GM19372 (cell line): ENCODE data around the gene CCL22.
"Not testable (repeated sequence)": the region's sequence is repeated elsewhere in the genome, so short reads cannot be mapped to it uniquely, and the experiment has no call there.

Source experiments
- ATAC-seq: cut with Tn5 transposase; IDR thresholded peaks from one replicate; pipeline ENCODE4 v1.9.1; 2021; ENCODE audit warnings: mild to moderate bottlenecking, low read depth, moderate library complexity; ENCODE audit not compliant: unreplicated experiment

Gene CCL22

DNA sequence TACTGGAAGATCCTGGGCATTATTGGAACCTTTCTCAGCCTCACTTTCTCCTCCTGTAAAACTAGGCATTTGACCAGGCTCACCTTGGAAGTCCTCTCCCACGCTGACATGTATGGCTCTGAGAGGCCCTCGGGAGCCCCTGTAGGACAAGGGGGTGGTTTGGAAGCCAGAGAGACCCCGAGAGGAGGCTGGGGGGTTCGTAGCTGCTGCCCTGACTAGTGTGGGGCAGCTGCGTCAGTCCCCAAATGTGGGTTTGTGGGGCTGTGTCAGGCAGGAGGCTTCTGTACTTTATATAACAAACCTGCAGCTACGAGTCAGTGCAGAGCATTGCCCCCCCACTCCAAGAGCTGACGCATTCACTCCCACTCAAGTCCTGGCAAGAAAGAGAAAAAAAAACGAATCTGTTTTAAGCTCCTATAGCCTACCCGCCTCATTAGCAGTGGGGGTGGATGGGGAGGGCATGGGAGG is 15.5 kb downstream of the CCL22 start:
- ATAC-seq, result no peak

DNA sequence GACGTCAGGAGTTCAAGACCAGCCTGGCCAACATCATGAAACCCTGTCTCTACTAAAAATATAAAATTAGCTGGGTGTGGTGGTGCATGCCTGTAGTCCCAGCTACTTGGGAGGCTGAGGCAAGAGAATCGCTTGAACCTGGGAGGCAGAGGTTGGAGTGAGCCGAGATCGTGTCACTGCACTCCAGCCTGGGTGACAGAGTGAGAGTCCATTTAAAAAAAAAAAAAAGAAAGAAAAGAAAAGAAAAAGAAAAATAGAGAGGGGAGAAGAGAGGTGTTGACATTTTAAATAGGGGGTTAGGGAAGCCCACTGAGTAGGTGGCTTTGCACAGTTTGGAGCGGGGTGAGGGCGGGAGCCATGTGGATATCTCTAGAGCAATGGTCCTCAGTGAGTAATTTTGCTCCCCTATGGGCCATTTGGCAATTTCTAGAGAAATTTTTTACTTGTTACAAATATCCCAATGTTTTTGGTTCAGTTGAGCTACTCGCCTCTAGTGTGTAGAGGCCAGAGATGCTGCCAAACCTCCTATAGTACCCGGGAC is 16.4 kb downstream of the CCL22 start:
- not testable (repeated sequence) for ATAC-seq

DNA sequence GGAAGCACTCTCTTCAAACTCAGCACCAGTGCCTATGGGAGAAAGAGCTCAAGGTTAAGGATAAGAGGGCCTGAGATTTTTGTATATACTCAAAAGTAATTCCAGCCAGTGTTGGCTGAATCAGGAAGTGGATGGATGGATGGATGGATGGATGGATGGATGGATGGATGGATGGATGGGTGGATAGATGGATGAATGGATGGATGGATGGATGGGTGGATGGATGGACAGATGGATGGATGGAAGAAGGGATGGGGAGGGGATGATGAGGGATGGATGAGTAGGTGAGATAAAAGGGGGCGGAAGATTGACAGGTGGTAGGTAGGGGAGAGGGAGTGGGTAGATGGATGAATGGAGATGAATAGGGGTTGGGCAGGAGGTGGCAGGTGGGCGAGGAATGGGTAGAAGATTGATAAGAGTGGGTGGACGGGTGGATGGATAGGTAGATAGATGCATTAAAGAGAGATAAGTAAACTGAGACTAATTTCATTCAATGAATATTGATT is 17.8 kb downstream of the CCL22 start:
- ATAC-seq, result no peak

DNA sequence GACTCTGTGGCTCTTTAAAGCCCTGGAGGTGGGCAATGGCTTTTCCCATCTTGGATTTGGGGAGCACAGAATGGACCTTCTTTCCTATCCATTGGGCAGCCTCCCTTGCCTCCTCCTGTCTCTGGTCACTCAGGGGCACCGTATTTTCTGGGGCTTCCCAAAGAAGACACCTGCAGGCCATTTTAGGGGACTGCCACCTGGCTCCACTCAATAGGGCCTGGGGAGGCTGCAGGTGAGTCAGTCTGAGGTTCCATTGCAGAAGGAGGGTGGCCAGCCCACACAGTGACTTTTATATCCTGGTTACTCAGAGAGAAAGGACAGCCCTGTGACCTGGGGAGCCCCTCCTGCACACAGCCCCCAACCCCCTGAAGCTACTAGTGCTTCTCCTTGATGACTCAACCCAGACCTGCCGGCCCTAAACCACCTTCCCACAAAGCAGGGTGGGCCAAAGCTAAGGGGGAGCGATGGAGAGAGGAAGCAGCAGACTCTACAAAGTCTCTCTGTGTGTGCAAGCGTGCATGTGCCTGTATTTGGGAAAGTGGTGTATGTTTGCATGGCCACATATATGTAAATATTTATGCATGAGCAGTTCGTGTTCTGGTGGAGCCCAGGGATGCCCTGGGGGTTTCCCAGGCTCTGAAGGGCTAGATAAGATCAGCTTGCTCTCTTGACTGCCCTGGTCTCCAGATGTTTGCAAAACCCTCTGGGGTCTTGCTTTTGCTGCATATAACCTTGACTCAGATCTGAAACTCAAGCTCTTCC is 18.7 kb downstream of the CCL22 start:
- peak; percentile 60 for ATAC-seq

DNA sequence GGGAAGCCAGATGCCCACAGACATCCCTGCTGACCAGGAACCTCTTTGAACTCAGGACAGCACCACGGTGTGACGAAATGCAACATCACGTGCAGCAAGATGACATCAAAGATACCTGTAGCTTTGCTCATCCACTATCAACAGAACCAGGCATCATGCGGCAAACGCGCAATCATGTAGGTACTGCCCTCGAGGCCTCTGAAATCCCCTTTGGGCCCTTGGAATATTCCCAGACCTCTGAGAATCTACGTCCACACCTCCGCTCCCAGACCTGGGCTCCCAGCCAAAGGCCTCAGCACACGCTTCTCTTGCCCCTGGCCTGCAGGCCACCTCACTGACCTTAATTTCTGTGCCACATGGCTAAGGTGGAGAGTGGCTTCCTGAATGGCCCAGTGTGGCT is 21.0 kb downstream of the CCL22 start:
- no peak for ATAC-seq

DNA sequence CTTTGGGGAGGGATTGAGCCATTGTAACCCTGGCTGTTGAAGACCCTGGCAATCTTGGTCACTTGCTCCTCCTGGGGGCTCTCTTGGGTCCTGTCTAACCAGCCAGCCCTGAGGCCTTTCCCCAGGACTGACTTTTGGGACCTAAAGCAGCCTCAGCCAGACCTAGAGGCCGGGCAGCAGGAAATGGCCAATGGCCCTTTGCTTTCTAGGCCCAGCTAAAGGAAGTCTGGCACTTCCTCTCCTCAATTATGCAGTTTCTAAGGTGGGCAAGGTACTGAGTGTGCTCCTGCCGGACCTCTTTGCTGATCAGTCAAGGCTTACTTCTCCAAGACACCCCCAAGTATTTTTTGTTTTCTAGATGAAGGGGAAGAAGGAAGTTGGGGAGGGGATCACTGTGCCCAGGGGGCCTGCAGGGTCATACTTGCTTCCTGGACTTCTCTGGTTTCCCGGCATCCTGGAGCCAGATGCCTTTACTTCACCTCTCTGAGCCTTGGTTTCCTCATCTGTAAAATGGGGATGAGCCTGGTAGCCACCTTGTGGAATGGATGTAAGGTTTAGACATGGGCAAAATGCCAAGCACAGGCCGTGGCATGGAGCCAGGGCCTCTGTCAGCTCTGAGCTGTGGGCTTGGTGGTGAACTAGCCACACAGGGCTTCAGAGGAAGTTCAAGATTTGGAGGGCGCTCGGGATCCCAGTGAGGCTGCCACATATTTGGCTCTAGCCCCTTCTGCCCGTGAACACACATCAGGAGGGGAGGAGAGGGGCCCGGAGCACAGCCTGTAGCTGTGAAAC is 22.3 kb downstream of the CCL22 start:
- ATAC-seq, result no peak

DNA sequence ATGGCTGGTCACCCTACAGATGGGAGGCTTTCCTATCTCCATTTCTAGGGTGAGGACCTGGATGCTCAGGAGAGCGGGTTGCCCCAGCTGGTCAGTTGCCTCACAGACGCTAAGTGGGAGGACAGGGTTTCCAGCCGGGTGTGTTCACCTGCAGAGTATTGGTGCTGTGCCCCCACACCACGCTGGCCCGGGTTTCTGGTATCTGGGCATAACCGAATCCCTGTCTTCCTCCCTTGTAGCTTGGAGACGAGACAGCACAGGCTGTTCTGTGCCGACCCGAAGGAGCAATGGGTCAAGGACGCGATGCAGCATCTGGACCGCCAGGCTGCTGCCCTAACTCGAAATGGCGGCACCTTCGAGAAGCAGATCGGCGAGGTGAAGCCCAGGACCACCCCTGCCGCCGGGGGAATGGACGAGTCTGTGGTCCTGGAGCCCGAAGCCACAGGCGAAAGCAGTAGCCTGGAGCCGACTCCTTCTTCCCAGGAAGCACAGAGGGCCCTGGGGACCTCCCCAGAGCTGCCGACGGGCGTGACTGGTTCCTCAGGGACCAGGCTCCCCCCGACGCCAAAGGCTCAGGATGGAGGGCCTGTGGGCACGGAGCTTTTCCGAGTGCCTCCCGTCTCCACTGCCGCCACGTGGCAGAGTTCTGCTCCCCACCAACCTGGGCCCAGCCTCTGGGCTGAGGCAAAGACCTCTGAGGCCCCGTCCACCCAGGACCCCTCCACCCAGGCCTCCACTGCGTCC is 23.4 kb downstream of the CCL22 start:
- no peak for ATAC-seq

DNA sequence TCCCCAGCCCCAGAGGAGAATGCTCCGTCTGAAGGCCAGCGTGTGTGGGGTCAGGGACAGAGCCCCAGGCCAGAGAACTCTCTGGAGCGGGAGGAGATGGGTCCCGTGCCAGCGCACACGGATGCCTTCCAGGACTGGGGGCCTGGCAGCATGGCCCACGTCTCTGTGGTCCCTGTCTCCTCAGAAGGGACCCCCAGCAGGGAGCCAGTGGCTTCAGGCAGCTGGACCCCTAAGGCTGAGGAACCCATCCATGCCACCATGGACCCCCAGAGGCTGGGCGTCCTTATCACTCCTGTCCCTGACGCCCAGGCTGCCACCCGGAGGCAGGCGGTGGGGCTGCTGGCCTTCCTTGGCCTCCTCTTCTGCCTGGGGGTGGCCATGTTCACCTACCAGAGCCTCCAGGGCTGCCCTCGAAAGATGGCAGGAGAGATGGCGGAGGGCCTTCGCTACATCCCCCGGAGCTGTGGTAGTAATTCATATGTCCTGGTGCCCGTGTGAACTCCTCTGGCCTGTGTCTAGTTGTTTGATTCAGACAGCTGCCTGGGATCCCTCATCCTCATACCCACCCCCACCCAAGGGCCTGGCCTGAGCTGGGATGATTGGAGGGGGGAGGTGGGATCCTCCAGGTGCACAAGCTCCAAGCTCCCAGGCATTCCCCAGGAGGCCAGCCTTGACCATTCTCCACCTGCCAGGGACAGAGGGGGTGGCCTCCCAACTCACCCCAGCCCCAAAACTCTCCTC is 24.1 kb downstream of the CCL22 start:
- ATAC-seq, result no peak

DNA sequence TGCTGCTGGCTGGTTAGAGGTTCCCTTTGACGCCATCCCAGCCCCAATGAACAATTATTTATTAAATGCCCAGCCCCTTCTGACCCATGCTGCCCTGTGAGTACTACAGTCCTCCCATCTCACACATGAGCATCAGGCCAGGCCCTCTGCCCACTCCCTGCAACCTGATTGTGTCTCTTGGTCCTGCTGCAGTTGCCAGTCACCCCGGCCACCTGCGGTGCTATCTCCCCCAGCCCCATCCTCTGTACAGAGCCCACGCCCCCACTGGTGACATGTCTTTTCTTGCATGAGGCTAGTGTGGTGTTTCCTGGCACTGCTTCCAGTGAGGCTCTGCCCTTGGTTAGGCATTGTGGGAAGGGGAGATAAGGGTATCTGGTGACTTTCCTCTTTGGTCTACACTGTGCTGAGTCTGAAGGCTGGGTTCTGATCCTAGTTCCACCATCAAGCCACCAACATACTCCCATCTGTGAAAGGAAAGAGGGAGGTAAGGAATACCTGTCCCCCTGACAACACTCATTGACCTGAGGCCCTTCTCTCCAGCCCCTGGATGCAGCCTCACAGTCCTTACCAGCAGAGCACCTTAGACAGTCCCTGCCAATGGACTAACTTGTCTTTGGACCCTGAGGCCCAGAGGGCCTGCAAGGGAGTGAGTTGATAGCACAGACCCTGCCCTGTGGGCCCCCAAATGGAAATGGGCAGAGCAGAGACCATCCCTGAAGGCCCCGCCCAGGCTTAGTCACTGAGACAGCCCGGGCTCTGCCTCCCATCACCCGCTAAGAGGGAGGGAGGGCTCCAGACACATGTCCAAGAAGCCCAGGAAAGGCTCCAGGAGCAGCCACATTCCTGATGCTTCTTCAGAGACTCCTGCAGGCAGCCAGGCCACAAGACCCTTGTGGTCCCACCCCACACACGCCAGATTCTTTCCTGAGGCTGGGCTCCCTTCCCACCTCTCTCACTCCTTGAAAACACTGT is 25.0 kb downstream of the CCL22 start:
- ATAC-seq, result no peak

DNA sequence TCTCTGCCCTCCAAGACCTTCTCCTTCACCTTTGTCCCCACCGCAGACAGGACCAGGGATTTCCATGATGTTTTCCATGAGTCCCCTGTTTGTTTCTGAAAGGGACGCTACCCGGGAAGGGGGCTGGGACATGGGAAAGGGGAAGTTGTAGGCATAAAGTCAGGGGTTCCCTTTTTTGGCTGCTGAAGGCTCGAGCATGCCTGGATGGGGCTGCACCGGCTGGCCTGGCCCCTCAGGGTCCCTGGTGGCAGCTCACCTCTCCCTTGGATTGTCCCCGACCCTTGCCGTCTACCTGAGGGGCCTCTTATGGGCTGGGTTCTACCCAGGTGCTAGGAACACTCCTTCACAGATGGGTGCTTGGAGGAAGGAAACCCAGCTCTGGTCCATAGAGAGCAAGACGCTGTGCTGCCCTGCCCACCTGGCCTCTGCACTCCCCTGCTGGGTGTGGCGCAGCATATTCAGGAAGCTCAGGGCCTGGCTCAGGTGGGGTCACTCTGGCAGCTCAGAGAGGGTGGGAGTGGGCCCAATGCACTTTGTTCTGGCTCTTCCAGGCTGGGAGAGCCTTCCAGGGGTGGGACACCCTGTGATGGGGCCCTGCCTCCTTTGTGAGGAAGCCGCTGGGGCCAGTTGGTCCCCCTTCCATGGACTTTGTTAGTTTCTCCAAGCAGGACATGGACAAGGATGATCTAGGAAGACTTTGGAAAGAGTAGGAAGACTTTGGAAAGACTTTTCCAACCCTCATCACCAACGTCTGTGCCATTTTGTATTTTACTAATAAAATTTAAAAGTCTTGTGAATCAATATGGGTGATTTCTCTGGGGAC is 25.9 kb downstream of the CCL22 start:
- no peak for ATAC-seq

DNA sequence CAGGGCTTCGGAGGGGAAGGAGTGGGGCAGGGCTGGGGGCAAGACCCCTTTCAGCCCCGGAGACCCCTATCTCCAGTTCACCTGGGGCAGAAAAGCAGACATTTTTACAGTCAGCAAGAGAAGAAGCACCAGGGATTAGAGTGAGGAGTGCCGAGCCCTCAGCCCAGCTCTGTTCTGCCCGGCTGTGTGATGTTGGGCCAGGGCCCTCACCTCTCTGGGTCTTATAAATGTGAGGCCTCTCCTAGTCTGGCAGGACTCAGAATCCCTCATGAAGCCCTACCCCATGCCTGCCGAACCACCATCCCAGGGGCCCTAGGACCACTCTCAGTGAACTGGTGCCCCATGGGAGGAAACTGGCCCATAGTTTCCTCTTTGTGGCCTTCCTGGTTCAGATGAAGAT is 26.5 kb downstream of the CCL22 start:
- ATAC-seq, result no peak

DNA sequence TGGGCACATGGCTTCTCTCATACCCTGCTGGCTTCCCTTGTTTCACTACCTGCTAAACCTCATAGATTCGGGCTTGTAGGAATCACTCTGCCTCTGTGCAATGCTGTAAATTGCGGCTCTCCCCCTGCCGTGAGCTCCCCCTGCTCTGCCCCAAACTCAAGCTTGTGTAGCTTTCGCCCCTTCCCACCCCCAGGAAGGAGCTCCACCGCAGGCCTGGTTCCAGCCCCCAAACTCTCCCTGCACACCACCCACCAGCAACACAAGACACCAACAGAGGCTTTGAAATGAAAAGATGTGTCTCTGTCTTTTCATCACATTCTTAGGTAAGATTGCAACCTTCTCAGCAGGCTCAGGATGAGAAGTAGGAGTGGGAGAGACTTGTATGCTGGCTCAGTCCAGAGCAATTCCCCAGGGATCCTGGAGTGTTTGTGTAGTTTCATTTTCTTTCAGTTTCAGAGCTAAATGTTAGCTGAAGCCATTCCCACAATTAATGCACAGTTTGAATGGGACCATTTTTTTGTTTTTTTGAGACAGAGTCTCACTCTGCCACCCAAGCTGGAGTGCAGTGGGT is 27.9 kb downstream of the CCL22 start:
- no peak for ATAC-seq

DNA sequence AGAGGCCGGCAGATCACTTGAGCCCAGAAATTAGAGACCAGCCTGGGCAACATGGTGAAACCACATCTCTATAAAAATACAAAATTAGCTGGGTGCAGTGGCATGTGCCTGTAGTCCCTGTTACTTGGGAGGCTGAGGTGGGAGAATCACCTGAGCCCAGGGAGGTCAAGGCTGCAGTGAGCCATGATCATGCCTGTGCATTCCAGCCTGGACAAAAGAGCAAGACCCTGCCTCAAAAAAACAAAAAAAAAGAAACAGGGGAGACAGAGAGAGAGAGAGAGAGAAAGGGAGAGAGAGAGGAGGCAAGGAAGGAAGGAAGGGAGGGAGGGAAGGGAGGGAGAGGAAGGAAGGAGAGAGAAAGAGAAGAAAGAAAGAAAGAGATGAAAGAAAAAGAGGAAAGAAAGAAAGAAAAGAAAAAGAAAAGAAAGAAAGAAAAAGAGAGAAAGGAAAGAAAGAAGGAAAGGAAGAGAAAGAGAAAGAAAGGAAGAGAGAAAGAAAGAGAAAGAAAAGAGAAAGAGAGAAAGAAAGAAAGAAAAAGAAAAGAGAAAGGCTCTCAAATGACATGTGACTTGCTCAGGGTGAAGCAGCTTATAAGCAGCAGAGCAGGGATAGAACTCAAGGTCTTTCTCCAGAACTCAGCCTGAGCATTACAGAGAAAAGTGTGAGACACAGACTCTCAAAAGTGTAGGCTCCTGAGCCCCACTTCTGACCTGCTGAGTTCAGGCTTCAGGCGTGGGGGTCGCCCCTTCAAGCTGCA is 29.2 kb downstream of the CCL22 start:
- ATAC-seq, result no peak

DNA sequence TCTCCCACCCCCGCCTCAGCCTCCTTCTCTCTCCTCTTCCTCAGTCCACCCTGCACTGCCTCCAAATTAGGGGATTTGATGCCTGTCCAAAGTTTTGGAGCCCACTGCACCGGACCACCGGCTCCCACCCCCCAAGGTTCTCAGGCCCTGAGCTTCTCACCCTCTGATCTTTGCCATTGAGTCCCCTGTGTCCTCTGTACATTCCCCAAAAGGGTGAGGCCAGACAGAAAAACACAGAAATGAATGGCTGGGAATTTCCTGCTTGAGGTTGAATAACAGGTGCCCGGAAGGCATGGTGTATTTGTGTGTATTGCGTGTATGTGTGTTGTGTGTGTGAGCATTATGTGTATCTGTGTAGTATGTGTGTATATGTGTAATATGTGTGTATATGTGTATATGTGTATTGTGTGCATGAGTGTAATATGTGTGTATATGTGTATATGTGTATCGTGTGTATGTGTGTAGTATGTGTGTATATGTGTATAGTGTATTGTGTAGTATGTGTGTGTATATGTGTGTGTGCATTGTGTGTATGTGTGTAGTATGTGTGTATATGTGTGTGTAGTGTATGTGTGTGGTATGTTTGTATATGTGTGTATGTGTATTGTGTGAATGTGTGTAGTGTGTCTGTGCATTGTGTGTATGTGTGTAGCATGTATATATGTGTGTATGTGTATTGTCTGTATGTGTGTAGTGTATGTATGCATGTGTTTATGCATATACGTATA is 29.9 kb downstream of the CCL22 start:
- no peak for ATAC-seq

DNA sequence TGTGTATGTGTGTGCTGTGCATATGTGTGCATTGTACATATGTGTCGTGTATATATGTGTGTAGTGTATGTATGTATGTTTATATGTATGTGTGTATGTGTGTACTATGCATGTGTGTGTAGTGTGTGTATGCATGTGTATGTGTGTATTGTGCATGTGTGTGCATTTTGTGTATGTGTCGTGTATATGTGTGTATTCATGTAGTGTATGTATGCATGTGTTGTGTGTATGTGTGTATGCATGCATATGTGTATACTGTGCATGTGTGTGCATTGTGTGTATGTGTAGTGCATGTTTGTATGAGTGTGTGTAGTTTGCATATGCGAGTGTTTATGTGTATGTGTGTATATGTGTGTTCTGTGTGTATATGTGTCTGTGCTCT is 30.5 kb downstream of the CCL22 start:
- ATAC-seq, result no peak

DNA sequence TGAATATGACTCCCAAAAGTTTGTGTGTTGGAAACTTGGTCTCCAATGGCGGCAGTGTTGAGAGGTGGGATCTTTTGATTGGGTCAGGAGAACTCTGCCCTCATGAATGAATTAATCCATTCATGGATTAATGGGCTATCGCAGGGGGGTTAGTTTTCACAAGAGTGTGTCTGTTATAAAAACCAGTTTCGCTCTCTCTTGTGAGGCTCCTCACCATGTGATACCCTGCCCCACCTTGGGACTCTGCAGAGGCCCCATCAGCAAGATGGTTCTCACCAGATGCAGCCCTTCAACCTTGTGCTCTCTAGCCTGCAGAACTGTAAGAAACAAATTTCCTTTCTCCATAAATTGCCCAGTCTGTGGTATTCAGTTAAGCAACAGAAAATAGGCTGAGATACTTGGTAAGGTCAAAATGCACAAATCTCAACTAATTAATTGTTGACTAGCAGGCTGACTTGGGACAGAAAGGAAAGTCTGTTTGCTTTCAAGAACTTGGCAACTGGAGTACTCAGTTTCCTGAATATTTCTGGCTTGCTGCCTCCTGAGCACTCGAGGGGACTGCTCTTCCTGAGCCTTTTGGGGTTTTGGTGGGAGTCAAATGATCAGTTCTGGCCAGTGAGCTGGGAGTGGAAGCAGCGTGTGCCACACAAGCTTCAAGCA is 32.2 kb downstream of the CCL22 start:
- no peak for ATAC-seq
